Breast epithelium (tissue), 3 donors: ENCODE measurements around the gene MEIS3.

Experiments
- POLR2A ChIP-seq: fragments of 450-650 bp; IDR thresholded peaks from one replicate; pipeline ENCODE4 v1.6.1; 2016; ENCODE audit warnings: antibody characterized with exemption, mild to moderate bottlenecking, moderate library complexity
- TF ChIP-seq, protein P1 (sequence below), 3 donors: fragments of 450-650 bp; IDR thresholded peaks; one replicate each; pipeline ENCODE4 v1.5.1; 2016 to 2017; ENCODE audit warnings: antibody characterized with exemption in 3 of 3, mild to moderate bottlenecking in 3 of 3, moderate library complexity in 3 of 3

GRCh38 chr19:47459477-47459876, 40.1 kb upstream of the MEIS3 start:
- TF ChIP-seq, protein P1, sequence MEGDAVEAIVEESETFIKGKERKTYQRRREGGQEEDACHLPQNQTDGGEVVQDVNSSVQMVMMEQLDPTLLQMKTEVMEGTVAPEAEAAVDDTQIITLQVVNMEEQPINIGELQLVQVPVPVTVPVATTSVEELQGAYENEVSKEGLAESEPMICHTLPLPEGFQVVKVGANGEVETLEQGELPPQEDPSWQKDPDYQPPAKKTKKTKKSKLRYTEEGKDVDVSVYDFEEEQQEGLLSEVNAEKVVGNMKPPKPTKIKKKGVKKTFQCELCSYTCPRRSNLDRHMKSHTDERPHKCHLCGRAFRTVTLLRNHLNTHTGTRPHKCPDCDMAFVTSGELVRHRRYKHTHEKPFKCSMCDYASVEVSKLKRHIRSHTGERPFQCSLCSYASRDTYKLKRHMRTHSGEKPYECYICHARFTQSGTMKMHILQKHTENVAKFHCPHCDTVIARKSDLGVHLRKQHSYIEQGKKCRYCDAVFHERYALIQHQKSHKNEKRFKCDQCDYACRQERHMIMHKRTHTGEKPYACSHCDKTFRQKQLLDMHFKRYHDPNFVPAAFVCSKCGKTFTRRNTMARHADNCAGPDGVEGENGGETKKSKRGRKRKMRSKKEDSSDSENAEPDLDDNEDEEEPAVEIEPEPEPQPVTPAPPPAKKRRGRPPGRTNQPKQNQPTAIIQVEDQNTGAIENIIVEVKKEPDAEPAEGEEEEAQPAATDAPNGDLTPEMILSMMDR (IDR thresholded peaks at IDR 0.05) = no peak
- TF ChIP-seq POLR2A = no peak
